ENCODE data around the gene ATP8B1.

DNA sequence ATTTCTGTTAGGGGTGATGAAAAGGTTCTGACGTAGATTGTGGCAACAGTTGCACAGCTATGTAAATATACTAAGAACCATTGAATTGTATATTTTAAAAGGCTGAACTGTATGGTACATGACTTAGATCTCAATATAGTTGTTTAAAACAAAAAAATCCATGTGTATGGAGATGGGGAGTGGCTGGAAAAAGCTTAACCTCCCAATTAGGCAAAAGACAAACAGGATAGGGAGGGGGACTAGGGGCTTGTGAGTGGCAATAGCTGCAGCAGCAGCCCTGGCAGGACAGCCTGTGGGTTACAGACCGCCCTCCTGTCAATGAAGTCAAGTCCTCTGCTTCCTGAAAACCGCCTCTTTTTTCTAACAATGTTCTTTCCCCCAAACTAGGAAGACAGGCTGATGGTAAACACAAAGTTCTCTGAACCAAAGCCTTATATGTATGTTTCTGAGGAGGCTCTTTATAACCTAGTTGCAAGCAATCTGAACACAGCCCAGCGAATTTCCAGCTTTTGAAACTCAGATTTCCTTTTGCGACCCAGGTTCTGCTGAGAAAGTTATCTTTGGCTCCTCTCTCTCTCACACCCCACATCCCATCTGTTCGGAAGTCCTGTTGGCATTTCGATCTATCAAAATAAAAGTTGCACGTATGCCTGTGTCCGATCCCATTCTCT is 10.3 kb downstream of the ATP8B1 start:
- TF ChIP-seq, protein P1, sequence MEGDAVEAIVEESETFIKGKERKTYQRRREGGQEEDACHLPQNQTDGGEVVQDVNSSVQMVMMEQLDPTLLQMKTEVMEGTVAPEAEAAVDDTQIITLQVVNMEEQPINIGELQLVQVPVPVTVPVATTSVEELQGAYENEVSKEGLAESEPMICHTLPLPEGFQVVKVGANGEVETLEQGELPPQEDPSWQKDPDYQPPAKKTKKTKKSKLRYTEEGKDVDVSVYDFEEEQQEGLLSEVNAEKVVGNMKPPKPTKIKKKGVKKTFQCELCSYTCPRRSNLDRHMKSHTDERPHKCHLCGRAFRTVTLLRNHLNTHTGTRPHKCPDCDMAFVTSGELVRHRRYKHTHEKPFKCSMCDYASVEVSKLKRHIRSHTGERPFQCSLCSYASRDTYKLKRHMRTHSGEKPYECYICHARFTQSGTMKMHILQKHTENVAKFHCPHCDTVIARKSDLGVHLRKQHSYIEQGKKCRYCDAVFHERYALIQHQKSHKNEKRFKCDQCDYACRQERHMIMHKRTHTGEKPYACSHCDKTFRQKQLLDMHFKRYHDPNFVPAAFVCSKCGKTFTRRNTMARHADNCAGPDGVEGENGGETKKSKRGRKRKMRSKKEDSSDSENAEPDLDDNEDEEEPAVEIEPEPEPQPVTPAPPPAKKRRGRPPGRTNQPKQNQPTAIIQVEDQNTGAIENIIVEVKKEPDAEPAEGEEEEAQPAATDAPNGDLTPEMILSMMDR (IDR thresholded peaks at IDR 0.05; ENCODE audit: poor library complexity), result no peak
- TF ChIP-seq EZH2 (IDR thresholded peaks at IDR 0.05; ENCODE audit: borderline replicate concordance), result no peak
- TF ChIP-seq EZH2phosphoT487 (IDR thresholded peaks at IDR 0.05; ENCODE audit: low read depth, severe bottlenecking, unreplicated experiment), result no peak

Data from hepatocyte (in vitro differentiated cells).